ENCODE data around the gene SMG7. TPM values are rescaled to one million over a fixed set of nuclear protein-coding genes. Genes with fewer than 3 reads are reported as not detected.
A peak's percentile ranks its signal among the peaks of the same experiment; 100 is the strongest.

The SMG7 gene
- total RNA-seq, 1 experiment from 2014 or later: 35.5 TPM

GRCh38 chr1:183548116-183548515 is 75.8 kb downstream of the SMG7 start:
- in situ Hi-C loops (cut with HindIII; ENCODE audit: low pct_unique_long_range_greater_than_20kb, low sequenced_read_pairs): no loop called here
- peak; percentile 23 for DNase-seq (ENCODE audit: low read depth)

GRCh38 chr1:183550915-183551314 is 78.6 kb downstream of the SMG7 start:
- in situ Hi-C loops (cut with HindIII; ENCODE audit: low pct_unique_long_range_greater_than_20kb, low sequenced_read_pairs): no loop called here
- DNase-seq (ENCODE audit: low read depth): no peak

- no peak for DNase-seq (ENCODE audit: low read depth)
- in situ Hi-C loops (cut with HindIII; ENCODE audit: low pct_unique_long_range_greater_than_20kb, low sequenced_read_pairs): no loop called here
Observed at GRCh38 chr1:183551924-183552323, 79.6 kb downstream of the SMG7 start.

- DNase-seq (ENCODE audit: low read depth): no peak
- in situ Hi-C loops (cut with HindIII; ENCODE audit: low pct_unique_long_range_greater_than_20kb, low sequenced_read_pairs): no loop called here
Observed at GRCh38 chr1:183552441-183552840, 80.1 kb downstream of the SMG7 start.

- in situ Hi-C loops (cut with HindIII; ENCODE audit: low pct_unique_long_range_greater_than_20kb, low sequenced_read_pairs): no loop called here
- DNase-seq (ENCODE audit: low read depth): no peak
Observed at GRCh38 chr1:183552891-183553290, 80.6 kb downstream of the SMG7 start.

- no peak for DNase-seq (ENCODE audit: low read depth)
- in situ Hi-C loops (cut with HindIII; ENCODE audit: low pct_unique_long_range_greater_than_20kb, low sequenced_read_pairs): no loop called here
Observed at GRCh38 chr1:183553331-183553730, 81.0 kb downstream of the SMG7 start.

- in situ Hi-C loops (cut with HindIII; ENCODE audit: low pct_unique_long_range_greater_than_20kb, low sequenced_read_pairs): no loop called here
- DNase-seq (ENCODE audit: low read depth): no peak
Observed at GRCh38 chr1:183553764-183554163, 81.5 kb downstream of the SMG7 start.

- in situ Hi-C loops (cut with HindIII; ENCODE audit: low pct_unique_long_range_greater_than_20kb, low sequenced_read_pairs): no loop called here
Observed at GRCh38 chr1:183554577-183554976, 82.3 kb downstream of the SMG7 start.

GRCh38 chr1:183559061-183559460 is 86.8 kb downstream of the SMG7 start:
- DNase-seq (ENCODE audit: low read depth): no peak
- in situ Hi-C loops (cut with HindIII; ENCODE audit: low pct_unique_long_range_greater_than_20kb, low sequenced_read_pairs): no loop called here

More at GRCh38 chr1:183554577-183554976, 82.3 kb downstream of the SMG7 start:
- DNase-seq (ENCODE audit: low read depth): no peak

GRCh38 chr1:183562701-183563100 is 90.4 kb downstream of the SMG7 start:
- no peak for DNase-seq (ENCODE audit: low read depth)
- in situ Hi-C loops (cut with HindIII; ENCODE audit: low pct_unique_long_range_greater_than_20kb, low sequenced_read_pairs): no loop called here

GRCh38 chr1:183565261-183565660 is 93.0 kb downstream of the SMG7 start:
- in situ Hi-C loops (cut with HindIII; ENCODE audit: low pct_unique_long_range_greater_than_20kb, low sequenced_read_pairs): no loop called here
- DNase-seq (ENCODE audit: low read depth): no peak

- in situ Hi-C loops (cut with HindIII; ENCODE audit: low pct_unique_long_range_greater_than_20kb, low sequenced_read_pairs): no loop called here
- no peak for DNase-seq (ENCODE audit: low read depth)
Observed at GRCh38 chr1:183566026-183566425, 93.7 kb downstream of the SMG7 start.

- peak; percentile 55 for DNase-seq (ENCODE audit: low read depth)
Observed at GRCh38 chr1:183567584-183567983, 95.3 kb downstream of the SMG7 start.

GRCh38 chr1:183568176-183569021 is 96.1 kb downstream of the SMG7 start:
- in situ Hi-C loops (cut with HindIII; ENCODE audit: low pct_unique_long_range_greater_than_20kb, low sequenced_read_pairs): no loop called here
- DNase-seq (ENCODE audit: low read depth): no peak

More at GRCh38 chr1:183567584-183567983, 95.3 kb downstream of the SMG7 start:
- in situ Hi-C loops (cut with HindIII; ENCODE audit: low pct_unique_long_range_greater_than_20kb, low sequenced_read_pairs): no loop called here

GRCh38 chr1:183569141-183569540 is 96.8 kb downstream of the SMG7 start:
- peak; percentile 29 for DNase-seq (ENCODE audit: low read depth)
- in situ Hi-C loops (cut with HindIII; ENCODE audit: low pct_unique_long_range_greater_than_20kb, low sequenced_read_pairs): no loop called here

GRCh38 chr1:183569801-183570200 is 97.5 kb downstream of the SMG7 start:
- DNase-seq (ENCODE audit: low read depth): no peak
- in situ Hi-C loops (cut with HindIII; ENCODE audit: low pct_unique_long_range_greater_than_20kb, low sequenced_read_pairs): no loop called here

- no peak for DNase-seq (ENCODE audit: low read depth)
Observed at GRCh38 chr1:183570451-183570850, 98.2 kb downstream of the SMG7 start.

GRCh38 chr1:183571678-183572268 is 99.5 kb downstream of the SMG7 start:
- in situ Hi-C loops (cut with HindIII; ENCODE audit: low pct_unique_long_range_greater_than_20kb, low sequenced_read_pairs): no loop called here
- DNase-seq (ENCODE audit: low read depth): no peak

More at GRCh38 chr1:183570451-183570850, 98.2 kb downstream of the SMG7 start:
- in situ Hi-C loops (cut with HindIII; ENCODE audit: low pct_unique_long_range_greater_than_20kb, low sequenced_read_pairs): no loop called here

- DNase-seq (ENCODE audit: low read depth): no peak
Observed at GRCh38 chr1:183572721-183573120, 100.4 kb downstream of the SMG7 start.

GRCh38 chr1:183575606-183576005 is 103.3 kb downstream of the SMG7 start:
- in situ Hi-C loops (cut with HindIII; ENCODE audit: low pct_unique_long_range_greater_than_20kb, low sequenced_read_pairs): no loop called here
- DNase-seq (ENCODE audit: low read depth): no peak

More at GRCh38 chr1:183572721-183573120, 100.4 kb downstream of the SMG7 start:
- in situ Hi-C loops (cut with HindIII; ENCODE audit: low pct_unique_long_range_greater_than_20kb, low sequenced_read_pairs): no loop called here

Measured in Caki2 (cell line).